Stimulated activated CD4-positive, alpha-beta T cell treated with anti-CD3 and anti-CD28 coated beads, Interleukin-2, amount 100 ng/mL, for 4 hours (primary cell): ENCODE data around the gene TFEC.
"Not testable (repeated sequence)": the region's sequence is repeated elsewhere in the genome, so short reads cannot be mapped to it uniquely, and the experiment has no call there.

Experiments
- DNase-seq: peaks from one replicate; pipeline ENCODE4 v3.0.0-alpha.2; 2020; ENCODE audit warnings: low read depth

The TFEC gene

GRCh38 chr7:115929736-115930135 is 100.8 kb downstream of the TFEC start:
- DNase-seq, result not testable (repeated sequence)

- no peak for DNase-seq
Measured at GRCh38 chr7:115924411-115924810, 106.2 kb downstream of the TFEC start.

DNA sequence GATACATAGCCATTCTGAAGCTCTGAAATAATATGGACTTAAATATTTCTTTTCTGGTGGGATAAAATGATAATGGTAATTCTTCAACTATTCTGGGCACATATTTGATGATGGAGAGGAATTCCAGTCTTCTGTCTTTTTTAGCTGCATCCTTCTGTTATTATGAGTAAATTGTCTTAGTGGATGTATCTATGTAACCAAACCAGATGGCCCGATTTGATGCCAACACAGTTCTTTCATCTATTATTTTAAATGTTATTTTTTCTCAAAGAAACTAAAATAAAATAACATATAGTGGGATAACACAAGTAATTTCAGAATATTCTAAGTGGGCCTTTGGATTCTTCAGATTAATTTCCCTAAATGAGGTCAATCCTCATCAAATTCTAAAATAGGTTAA is 110.2 kb downstream of the TFEC start:
- DNase-seq, result no peak

- no peak for DNase-seq
Measured at GRCh38 chr7:115914951-115915350, 115.6 kb downstream of the TFEC start.

DNA sequence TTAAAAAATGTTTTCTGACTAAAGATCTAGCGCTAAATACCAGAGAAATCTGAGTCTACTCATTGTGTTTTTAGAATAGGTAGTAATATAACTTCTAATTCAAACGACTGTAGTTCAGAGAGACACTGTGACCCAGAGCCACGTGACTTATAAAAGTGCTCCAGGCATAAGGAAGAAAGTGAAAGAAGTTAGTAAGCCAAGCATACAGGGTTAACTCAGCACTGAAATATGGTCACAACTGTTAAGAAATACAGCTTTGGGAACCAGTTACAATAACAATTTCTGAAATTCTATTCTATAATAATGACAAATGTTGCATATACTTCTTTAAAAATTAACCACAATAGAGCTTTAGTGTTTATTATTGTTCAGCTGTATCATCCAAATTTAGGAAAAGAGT is 119.1 kb downstream of the TFEC start:
- DNase-seq, result no peak

GRCh38 chr7:115910541-115911164 is 119.9 kb downstream of the TFEC start:
- DNase-seq, result no peak

DNA sequence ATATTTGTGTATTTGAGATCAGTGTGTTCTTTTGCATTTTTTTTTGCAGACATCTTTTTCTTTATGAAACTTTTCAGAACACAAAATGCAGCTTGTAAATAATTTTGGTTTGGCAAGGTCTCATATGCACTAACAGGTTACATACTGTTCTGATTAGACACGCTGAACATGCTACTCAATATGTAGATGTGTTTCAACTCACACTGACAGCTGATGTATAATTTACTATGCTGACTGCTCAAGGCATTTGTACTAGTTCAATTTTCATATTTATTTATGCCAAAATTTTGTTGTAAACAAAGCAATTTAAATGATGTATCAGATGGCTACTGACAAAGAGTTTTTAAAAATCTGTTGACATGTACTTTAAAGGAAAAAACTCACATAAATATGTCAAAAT is 123.8 kb downstream of the TFEC start:
- DNase-seq, result no peak

GRCh38 chr7:115889669-115889984 is 140.9 kb downstream of the TFEC start:
- no peak for DNase-seq

DNA sequence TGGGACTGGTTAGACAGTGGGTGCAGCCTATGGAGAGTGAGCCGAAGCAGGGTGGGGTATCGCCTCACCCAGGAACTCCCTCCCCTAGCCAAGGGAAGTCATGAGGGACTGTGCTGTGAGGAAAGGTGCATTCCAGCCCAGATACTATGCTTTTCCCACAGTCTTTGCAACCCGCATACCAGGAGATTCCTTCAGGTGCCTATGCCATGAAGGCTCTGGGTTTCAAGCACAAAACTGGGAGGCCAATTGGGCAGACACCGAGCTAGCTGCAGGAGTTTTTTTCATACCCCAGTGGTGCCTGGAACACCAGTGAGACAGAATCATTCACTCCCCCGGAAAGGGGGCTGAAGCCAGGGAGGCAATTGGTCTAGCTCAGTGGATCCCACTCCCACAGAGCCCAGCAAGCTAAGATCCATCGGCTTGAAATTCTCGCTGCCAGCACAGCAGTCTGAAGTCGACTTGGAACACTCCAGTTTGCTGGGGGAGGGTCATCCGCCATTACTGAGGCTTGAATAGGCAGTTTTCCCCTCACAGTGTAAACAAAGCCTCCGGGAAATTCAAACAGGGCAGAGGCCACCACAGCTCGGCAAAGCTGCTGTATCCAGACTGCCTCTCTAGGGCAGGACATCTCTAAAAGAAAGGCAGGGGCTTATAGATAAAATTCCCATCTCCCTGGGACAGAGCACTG is 141.4 kb downstream of the TFEC start:
- no peak for DNase-seq

- no peak for DNase-seq
Measured at GRCh38 chr7:115885550-115885949, 145.0 kb downstream of the TFEC start.
